Tibial nerve (tissue), 4 donors: ENCODE measurements around the gene ZBED4. TPM values are rescaled to one million over a fixed set of nuclear protein-coding genes. Genes with fewer than 3 reads are reported as not detected.

ENCODE experiments used
- DNase-seq, 2 donors: peaks; one replicate each; pipeline ENCODE4 v3.0.0-alpha.2; 2019; ENCODE audit warnings: low spot score in 2 of 2
- H3K27ac ChIP-seq, 4 donors: fragments of 200-600 bp; sonication (generic) in 3 of 4; one replicate each; pipeline ENCODE4 v1.5.1; 2017 to 2019; ENCODE audit warnings: mild to moderate bottlenecking in 1 of 4
- H3K27me3 ChIP-seq, 2 donors: fragments of 200-600 bp; sonication (generic) in 1 of 2; one replicate each; pipeline versions ENCODE4 v1.5.1 to v1.6.0; 2017 to 2019
- H3K36me3 ChIP-seq, 3 donors: fragments of 200-600 bp; sonication (generic); one replicate each; pipeline ENCODE4 v1.5.1; 2018 to 2019
- H3K4me1 ChIP-seq, 4 donors: fragments of 200-600 bp; sonication (generic) in 3 of 4; one replicate each; pipeline ENCODE4 v1.5.1; 2017 to 2019
- H3K4me3 ChIP-seq, 4 donors: fragments of 200-600 bp; sonication (generic) in 3 of 4; one replicate each; pipeline ENCODE4 v1.5.1; 2017 to 2019; ENCODE audit warnings: mild to moderate bottlenecking in 1 of 4, moderate library complexity in 1 of 4
- H3K9me3 ChIP-seq, 4 donors: fragments of 200-600 bp; sonication (generic) in 3 of 4; one replicate each; pipeline ENCODE4 v1.5.1; 2017 to 2019
- CTCF ChIP-seq, 5 experiments: fragments of 200-600 bp in 3 of 5; fragments of 450-650 bp in 2 of 5; sonication (generic) in 3 of 5; IDR thresholded peaks; one replicate each; pipeline ENCODE4 v1.5.1; 2016 to 2019; ENCODE audit warnings: antibody characterized with exemption in 5 of 5, mild to moderate bottlenecking in 3 of 5, moderate library complexity in 2 of 5
- EP300 ChIP-seq, 2 donors: sonication (generic); formaldehyde crosslinking; IDR thresholded peaks; one replicate each; pipeline ENCODE4 v1.6.1; 2017; ENCODE audit warnings: antibody characterized with exemption in 2 of 2, mild to moderate bottlenecking in 1 of 2
- POLR2A ChIP-seq, 2 donors: fragments of 450-650 bp; IDR thresholded peaks; one replicate each; pipeline ENCODE4 v1.6.1; 2017; ENCODE audit warnings: antibody characterized with exemption in 2 of 2, mild to moderate bottlenecking in 2 of 2, moderate library complexity in 2 of 2
- WGBS, 2 donors: methylation state at CpG; one replicate each; pipeline ENCODE4 v1.1.5; 2018; 5-methylcytosine and 5-hydroxymethylcytosine counted together
- total RNA-seq, 4 donors: library from RNA; depleted of rRNA; stranded (reverse); fragments of >200 nt; gene quantifications; one replicate each; pipeline ENCODE4 v1.1.0, GENCODE V29; 2016

Gene ZBED4
- total RNA-seq, 4 donors from 2014 or later: 5.9 to 12.3 (median 7.3) TPM

DNA sequence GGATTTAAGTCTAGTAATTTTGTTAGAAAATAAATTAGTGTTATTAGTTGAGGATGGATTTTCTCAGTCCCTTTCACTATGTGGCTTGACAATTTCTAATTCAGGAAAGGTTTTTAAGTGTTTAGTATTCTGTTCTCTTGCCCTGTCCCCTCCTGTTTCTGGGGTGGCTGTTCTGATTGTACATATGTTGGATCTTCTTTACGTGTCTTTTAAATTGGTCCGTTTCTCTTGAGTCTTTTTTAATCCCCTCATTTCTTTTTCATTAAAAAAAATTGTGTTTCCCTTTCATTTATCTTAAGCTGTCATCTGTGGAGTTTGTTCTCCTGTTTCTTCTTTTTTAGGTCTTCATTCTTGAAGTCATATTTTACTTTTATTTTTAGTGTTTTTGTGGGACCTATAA lies 12.5 kb downstream of the ZBED4 start:
- Histone ChIP-seq H3K4me3 (no peak overlapping the region), H3K27me3 (no peaks in the 10 kb centered on the region), H3K9me3 (peaks cover 0 to 52% (median 2%) of the 10 kb centered on the region in 4 donors), H3K36me3 (peaks cover 0 to 53% (median 0%) of the 10 kb centered on the region in 3 donors), H3K27ac (no peak overlapping the region), H3K4me1 (no peaks in the 10 kb centered on the region)
- no peak for TF ChIP-seq EP300 (IDR thresholded peaks at IDR 0.05)
- TF ChIP-seq CTCF (IDR thresholded peaks at IDR 0.05): no peak
- TF ChIP-seq POLR2A (IDR thresholded peaks at IDR 0.05): no peak
- 46 to 70% methylated on average over 2 of the region's 2 CpGs for WGBS, 2 donors
- DNase-seq: no peak

DNA sequence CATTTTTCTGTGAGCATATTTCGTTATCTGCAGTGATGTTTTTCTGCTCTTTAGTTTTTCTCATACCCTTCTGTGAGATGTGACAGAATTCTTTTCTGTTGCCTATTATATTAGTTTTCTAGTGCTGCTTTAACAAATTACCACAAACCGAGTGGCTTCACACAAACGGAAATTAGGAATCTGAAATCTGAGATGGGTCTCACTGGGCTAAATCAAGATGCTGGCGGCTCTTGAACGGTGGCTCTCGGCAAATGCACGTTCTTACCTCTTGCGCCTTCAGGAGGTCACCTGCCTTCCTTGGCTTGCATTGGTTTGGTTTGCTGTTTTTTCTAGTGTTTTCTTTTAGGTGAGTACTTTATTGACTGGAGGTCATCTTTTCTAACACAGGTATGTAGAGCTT lies 13.0 kb downstream of the ZBED4 start:
- Histone ChIP-seq H3K4me3 (no peak overlapping the region), H3K27ac (no peak overlapping the region), H3K36me3 (peaks cover 0 to 53% (median 0%) of the 10 kb centered on the region in 3 donors), H3K27me3 (no peaks in the 10 kb centered on the region), H3K9me3 (peaks cover 0 to 56% (median 2%) of the 10 kb centered on the region in 4 donors), H3K4me1 (no peaks in the 10 kb centered on the region)
- DNase-seq: no peak
- TF ChIP-seq CTCF (IDR thresholded peaks at IDR 0.05) (no peak), POLR2A (IDR thresholded peaks at IDR 0.05) (no peak), EP300 (IDR thresholded peaks at IDR 0.05) (no peak)
- WGBS, 2 donors: 88 to 92% methylated on average over 8 of the region's 8 CpGs

DNA sequence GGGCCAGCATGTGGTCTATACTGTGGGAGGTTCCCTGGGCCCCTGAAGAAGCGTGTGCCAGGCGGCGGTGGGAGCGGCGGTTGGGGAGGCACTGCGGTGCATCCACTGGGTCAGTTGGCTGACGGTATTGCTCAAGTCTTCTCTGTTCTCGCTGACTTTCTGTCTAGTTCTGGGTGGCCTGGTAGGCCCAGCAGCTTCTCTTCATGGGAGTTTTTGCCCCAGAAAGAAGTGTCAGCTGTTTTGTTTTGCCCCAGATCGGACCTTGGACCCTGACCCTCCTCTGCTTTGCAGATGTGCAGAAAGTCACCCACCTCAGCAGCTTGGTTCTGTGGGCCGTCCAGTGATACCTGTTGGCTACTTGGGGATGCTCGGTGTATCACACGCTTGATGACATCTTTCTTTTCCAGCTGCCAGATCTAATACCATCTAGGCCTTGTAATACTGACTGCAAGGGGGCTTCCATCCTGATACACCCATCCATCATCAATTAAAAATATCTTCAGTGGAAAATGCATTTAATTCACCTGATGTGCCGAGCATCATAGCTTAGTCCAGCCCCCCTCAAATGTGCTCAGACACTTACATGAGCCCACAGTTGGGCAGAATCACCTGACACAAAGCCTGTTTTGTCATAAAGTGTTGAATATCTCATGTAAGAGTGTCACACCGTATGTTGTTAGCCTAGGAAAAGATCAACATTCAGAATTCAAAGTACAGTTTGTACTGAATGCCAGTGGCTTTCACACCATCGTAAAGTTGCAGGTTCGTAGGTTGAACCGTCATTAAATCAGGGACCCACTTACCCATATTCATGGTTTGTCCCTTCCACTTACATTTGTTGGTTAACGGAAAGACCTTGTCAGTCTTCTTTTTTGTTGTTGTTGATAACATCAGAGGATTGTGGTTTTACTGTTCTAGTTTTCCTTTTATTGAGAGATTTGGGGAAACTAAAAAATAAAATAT lies 13.9 kb downstream of the ZBED4 start:
- H3K36me3 ChIP-seq: peaks cover 0 to 53% (median 0%) of the 10 kb centered on the region in 3 donors
- H3K9me3 ChIP-seq: peaks cover 0 to 59% (median 2%) of the 10 kb centered on the region in 4 donors
- no peaks in the 10 kb centered on the region for H3K27me3 ChIP-seq
- peak overlapping the region in 1 of 4 donors; percentile 59 for H3K27ac ChIP-seq
- TF ChIP-seq EP300 (IDR thresholded peaks at IDR 0.05) (no peak), POLR2A (IDR thresholded peaks at IDR 0.05) (no peak), CTCF (IDR thresholded peaks at IDR 0.05) (no peak)
- no peak overlapping the region for H3K4me3 ChIP-seq
- no peaks in the 10 kb centered on the region for H3K4me1 ChIP-seq
- 96 to 98% methylated on average over 18 of the region's 18 CpGs for WGBS, 2 donors
- DNase-seq: no peak

- no peaks in the 10 kb centered on the region for H3K27me3 ChIP-seq
These were observed 15.6 kb downstream of the ZBED4 start for GRCh38 chr22:49869086-49869830.

More at GRCh38 chr22:49869086-49869830, 15.6 kb downstream of the ZBED4 start:
- Histone ChIP-seq H3K36me3 (peaks cover 0 to 63% (median 0%) of the 10 kb centered on the region in 3 donors), H3K27ac (no peak overlapping the region), H3K4me1 (no peaks in the 10 kb centered on the region), H3K4me3 (no peak overlapping the region), H3K9me3 (peaks cover 0 to 72% (median 2%) of the 10 kb centered on the region in 4 donors)
- 89 to 93% methylated on average over 17 of the region's 17 CpGs for WGBS, 2 donors
- no peak for TF ChIP-seq EP300 (IDR thresholded peaks at IDR 0.05)
- TF ChIP-seq CTCF (IDR thresholded peaks at IDR 0.05): no peak
- no peak for TF ChIP-seq POLR2A (IDR thresholded peaks at IDR 0.05)
- no peak for DNase-seq
